AG20443 (cell line): ENCODE results near the gene PLEKHM3.
"Not testable (repeated sequence)": the region's sequence is repeated elsewhere in the genome, so short reads cannot be mapped to it uniquely, and the experiment has no call there.

Experiments used
- DNase-seq: peaks from one replicate; pipeline ENCODE4 v3.0.0; 2012; ENCODE audit warnings: low spot score, mixed read lengths

Gene PLEKHM3

GRCh38 chr2:208036357-208036756, 11.0 kb upstream of the PLEKHM3 start:
- DNase-seq: no peak

GRCh38 chr2:208034503-208035140, 9.3 kb upstream of the PLEKHM3 start:
- DNase-seq: no peak

GRCh38 chr2:208033701-208034502, 8.6 kb upstream of the PLEKHM3 start:
- no peak for DNase-seq

GRCh38 chr2:208031608-208032019, 6.3 kb upstream of the PLEKHM3 start:
- peak; percentile 47 for DNase-seq

GRCh38 chr2:208025814-208026184, 472 bp upstream of the PLEKHM3 start:
- peak; percentile 21 for DNase-seq

- no peak for DNase-seq
Observed at GRCh38 chr2:208024091-208024490, 1.2 kb downstream of the PLEKHM3 start.

GRCh38 chr2:208020253-208020652, 5.1 kb downstream of the PLEKHM3 start:
- no peak for DNase-seq

- not testable (repeated sequence) for DNase-seq
Observed at GRCh38 chr2:208018124-208018712, 7.1 kb downstream of the PLEKHM3 start.

GRCh38 chr2:208017721-208018120, 7.6 kb downstream of the PLEKHM3 start:
- no peak for DNase-seq

GRCh38 chr2:208015475-208015874, 9.9 kb downstream of the PLEKHM3 start:
- DNase-seq: no peak

- DNase-seq: no peak
Observed at GRCh38 chr2:208013285-208014178, 11.8 kb downstream of the PLEKHM3 start.

- no peak for DNase-seq
Observed at GRCh38 chr2:208012449-208012848, 12.9 kb downstream of the PLEKHM3 start.

- DNase-seq: no peak
Observed at GRCh38 chr2:208010506-208010905, 14.8 kb downstream of the PLEKHM3 start.

- DNase-seq: peak; percentile 52
Observed at GRCh38 chr2:208006833-208007232, 18.5 kb downstream of the PLEKHM3 start.

GRCh38 chr2:208006337-208006736, 19.0 kb downstream of the PLEKHM3 start:
- no peak for DNase-seq

GRCh38 chr2:208001924-208002323, 23.4 kb downstream of the PLEKHM3 start:
- DNase-seq: no peak

- peak; percentile 22 for DNase-seq
Observed at GRCh38 chr2:208000701-208001395, 24.5 kb downstream of the PLEKHM3 start.

GRCh38 chr2:207996848-207997247, 28.5 kb downstream of the PLEKHM3 start:
- no peak for DNase-seq

- DNase-seq: peak; percentile 24
Observed at GRCh38 chr2:207995887-207996286, 29.4 kb downstream of the PLEKHM3 start.

- peak; percentile 66 for DNase-seq
Observed at GRCh38 chr2:207993151-207993763, 32.1 kb downstream of the PLEKHM3 start.

- no peak for DNase-seq
Observed at GRCh38 chr2:207991944-207992343, 33.4 kb downstream of the PLEKHM3 start.
